Pulmonary artery endothelial cell (primary cell): ENCODE measurements around the gene CAPN9. TPM values are rescaled to one million over a fixed set of nuclear protein-coding genes. Genes with fewer than 3 reads are reported as not detected.
"Not testable (repeated sequence)": the region's sequence is repeated elsewhere in the genome, so short reads cannot be mapped to it uniquely, and the experiment has no call there.

ENCODE experiments used
- DNase-seq: peaks from one replicate; pipeline ENCODE4 v3.0.0-alpha.2; 2011; ENCODE audit warnings: low read depth, low spot score
- total RNA-seq: library from RNA; depleted of rRNA; stranded (reverse); fragments of >200 nt; gene quantifications from 2 replicates; pipeline ENCODE4 v1.2.3, GENCODE V29; 2014

Gene CAPN9
- total RNA-seq, 1 donor from 2014 or later = not detected

DNA sequence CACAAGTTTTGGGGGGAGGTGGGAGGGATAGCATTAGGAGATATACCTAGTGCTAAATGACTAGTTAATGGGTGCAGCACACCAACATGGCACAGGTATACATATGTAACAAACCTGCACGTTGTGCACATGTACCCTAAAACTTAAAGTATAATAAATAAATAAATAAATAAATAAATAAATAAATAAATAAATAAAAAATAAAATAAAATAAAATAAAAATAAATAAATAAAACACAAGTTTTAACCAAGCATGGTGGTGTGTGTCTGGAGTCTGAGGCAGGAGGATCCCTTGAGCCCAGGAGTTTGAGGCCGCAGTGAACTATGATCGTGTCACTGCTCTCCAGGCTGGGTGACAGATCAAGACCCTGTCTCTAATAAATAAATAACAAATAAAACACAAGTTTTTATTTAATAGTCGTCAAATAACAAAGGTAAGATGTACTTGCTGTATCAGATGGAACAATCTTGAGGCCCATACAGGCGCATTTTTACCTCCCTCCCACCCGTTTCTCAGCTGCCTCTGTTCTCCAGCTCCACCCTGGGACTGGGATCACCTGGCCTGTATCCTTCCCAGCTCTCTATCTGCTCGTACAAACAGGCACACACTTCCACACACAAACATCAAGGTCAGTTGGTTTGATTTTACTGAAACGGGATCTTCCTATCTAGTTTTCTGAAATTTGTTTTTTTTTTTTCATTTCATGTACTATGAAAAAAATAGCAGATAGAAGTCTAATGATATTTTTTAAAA lies 20.8 kb downstream of the CAPN9 start:
- not testable (repeated sequence) for DNase-seq

DNA sequence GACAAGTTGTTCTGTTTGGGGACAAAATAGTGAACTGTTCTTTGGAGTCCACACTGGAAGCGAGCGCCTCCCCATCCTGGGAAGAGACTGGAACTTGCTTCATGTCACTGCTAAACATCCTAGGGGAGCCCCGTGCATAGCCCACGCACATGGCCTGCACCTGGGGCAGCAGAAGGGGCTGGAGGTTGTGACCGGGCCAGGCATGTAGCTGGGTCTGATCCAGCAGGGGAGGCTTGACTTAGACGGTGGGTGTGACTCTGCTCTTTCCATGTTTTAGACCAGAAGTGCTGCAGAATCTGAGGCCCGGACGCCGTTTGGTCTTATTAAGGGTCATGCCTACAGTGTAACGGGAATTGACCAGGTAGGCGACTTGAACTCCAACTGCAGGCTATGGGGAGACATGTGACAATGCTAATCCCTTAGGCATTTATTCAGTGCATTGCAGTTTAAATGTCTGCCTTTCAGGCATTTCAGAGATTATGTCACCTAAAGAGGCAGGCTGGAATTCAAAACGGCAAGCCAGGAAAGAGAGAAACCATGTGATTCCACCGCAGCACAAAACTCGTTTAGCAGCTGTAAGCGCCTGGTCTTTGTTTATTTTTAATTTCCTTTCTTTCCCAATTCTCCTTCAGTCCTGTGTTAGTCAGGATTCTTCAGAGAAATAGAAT lies 21.8 kb downstream of the CAPN9 start:
- no peak for DNase-seq

- no peak for DNase-seq
These were observed 23.1 kb downstream of the CAPN9 start for GRCh38 chr1:230770317-230770716.

GRCh38 chr1:230771773-230772354 lies 24.7 kb downstream of the CAPN9 start:
- no peak for DNase-seq

DNA sequence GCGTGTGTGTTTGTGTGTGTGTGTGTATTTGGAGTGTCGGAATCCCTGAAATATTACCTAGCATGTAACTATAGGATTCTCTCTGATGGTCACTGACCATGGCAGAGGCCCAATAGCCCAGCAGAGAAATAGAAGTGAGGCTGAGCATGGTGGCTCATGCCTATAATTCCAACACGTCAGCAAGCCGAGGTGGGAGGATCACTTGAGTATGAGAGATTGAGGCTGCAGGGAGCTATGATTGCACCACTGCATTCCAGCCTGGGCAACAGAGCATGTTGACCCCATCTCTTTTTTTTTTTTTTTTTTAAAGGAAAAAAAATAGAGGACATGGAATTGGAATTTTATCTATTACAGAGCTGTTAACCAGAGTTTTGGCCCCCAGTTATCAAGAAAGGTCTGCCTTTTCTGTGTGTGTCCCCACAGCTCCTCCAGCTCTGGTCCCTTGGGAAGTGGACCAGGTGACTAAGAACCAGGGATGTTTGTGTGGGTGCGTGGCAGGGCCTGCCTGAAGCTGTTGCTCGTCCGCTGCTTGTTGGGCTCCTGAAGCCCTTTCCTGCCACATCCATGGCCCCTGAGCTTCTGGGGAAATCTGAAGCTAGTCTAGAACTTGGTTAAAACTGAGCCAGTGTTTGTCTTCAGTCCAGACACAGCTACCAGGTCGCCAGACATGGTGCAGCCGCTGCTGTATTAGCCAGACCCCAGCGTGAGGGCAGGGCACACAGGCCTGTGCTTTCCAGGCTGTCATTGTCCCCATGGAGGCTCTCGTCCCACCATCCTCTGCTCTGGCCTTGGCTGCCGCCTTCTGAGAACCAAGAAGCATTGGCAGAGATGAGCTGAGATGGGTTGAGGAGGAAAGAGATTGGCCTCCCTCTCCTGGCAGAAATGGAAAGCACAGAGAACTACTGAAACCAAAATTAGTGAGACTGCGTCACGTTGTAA lies 25.5 kb downstream of the CAPN9 start:
- DNase-seq = no peak

GRCh38 chr1:230773396-230774033 lies 26.3 kb downstream of the CAPN9 start:
- no peak for DNase-seq

GRCh38 chr1:230778916-230779590 lies 31.9 kb downstream of the CAPN9 start:
- DNase-seq = no peak

DNA sequence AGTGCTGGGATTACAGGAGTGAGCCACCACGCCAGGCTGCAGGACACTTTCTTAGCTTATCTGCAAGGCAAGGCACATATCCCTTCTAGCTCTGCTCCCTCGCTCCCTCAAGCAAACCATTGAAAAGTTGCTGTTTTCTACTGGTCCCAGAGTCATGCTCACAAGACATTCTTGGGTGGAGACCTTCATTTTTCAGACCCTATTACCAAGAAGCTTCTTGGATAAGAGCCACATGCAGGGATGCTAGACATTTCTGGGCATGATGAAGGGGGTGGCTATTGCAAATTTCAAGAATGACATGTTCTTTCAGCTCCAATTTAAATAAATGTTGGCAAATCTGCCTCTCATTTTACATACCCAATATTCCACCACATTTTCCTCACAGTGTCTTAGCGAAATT lies 33.9 kb downstream of the CAPN9 start:
- no peak for DNase-seq

- no peak for DNase-seq
These were observed 34.4 kb downstream of the CAPN9 start for GRCh38 chr1:230781594-230781993.

DNA sequence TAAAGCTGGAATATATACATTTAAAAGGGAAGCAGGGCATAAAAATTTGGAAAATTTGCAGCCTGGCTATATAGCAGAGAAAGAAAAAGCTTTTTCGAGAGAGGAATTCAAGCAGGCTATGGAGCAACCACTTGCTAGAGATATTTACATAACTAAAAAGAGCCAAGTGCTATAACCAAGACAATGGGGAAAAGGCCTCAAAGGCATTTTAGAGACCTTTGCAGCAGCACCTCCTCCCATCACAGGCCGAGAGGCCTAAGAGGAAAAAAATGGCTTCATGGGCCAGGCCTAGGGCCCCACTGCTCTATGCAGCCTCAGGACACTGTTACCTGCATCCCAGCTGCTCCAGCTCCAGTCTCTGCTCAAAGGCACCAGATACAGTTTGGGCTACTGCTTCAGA lies 37.0 kb downstream of the CAPN9 start:
- no peak for DNase-seq

DNA sequence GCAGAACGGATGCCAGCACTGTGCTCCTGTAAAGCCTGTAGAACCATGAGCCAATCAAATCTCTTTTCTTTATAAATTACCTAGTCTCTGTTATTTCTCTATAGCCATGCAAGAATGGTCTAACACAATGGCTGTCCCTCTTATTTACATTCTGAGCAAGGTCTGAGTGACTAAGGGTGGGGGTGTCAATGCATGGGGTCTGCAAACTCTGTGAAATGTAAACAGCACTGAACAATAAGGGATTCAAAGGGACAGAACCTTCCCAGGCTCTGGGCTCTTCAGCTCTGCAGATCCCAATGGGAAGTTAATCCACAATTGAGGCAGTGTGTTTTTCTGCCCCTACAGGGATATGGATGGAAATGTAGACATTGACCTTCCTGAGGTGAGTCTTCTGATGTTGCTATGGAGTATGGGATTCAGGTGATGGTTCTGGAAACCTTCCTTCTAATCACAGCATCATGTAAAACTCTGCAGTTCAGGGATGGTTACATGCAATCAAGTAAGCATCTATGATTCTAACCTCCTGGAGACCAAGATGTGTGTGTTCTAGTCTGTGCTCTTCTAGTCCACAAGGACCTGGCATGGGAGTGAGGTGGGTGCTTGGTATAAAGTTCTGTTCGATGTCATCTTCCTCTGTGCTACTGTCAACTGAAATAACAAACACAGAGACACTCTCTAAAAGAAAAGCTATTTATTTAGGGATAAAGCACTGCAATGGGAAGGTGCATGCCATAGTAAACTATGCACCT lies 38.6 kb downstream of the CAPN9 start:
- DNase-seq = no peak

- no peak for DNase-seq
These were observed 39.2 kb downstream of the CAPN9 start for GRCh38 chr1:230786385-230786753.

GRCh38 chr1:230787471-230787870 lies 40.3 kb downstream of the CAPN9 start:
- DNase-seq = no peak

- DNase-seq = no peak
These were observed 41.5 kb downstream of the CAPN9 start for GRCh38 chr1:230788561-230789275.

- no peak for DNase-seq
These were observed 42.8 kb downstream of the CAPN9 start for GRCh38 chr1:230790026-230790425.

DNA sequence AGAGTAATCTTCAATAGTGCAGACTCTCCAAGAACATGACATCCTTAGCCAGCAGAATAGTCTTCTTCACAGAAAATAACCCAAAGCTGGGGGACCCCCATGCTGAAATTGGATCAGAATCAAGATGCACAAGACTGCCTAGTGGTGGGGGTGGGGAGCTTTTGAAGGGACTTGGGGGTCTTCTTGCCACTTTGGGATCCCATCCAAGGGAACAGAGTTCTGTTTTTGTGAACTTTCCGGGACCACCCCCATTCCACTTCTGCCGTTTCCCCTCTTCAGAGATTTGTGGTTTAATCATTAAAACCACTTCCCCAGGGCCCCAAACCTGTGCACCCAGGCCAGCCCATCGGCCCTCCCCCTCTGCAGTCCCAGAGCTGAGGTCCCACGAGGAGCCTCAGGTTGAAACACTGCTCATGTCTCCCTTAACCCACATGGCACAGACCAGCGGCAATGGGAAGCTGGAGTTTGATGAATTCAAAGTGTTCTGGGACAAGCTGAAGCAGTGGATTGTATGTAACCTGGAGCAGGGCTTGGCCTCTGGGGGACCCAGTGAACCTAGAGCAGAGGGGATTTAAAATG lies 44.9 kb downstream of the CAPN9 start:
- no peak for DNase-seq

- no peak for DNase-seq
These were observed 45.7 kb downstream of the CAPN9 start for GRCh38 chr1:230792691-230793462.

GRCh38 chr1:230793463-230793745 lies 46.2 kb downstream of the CAPN9 start:
- no peak for DNase-seq
